Astrocyte (in vitro differentiated cells and primary cell): ENCODE data around the gene S100A11. TPM values are rescaled to one million over a fixed set of nuclear protein-coding genes. Genes with fewer than 3 reads are reported as not detected.

Experiments used
- DNase-seq: peaks from one replicate; pipeline ENCODE4 v3.0.0-alpha.2; 2010; ENCODE audit warnings: low read depth
- FAIRE-seq: peaks from 2 replicates; lab custom pipeline; 2011; peaks lifted over from hg19 to GRCh38; lab: Jason Lieb, UNC
- H2AFZ ChIP-seq: 2 replicates; pipeline ENCODE4 v1.6.0; 2012; ENCODE audit warnings: low read depth, low read length, inconsistent platforms
- H3K27ac ChIP-seq: 2 replicates; pipeline ENCODE4 v1.5.1; 2011; ENCODE audit warnings: low read depth, low read length, inconsistent platforms
- H3K27me3 ChIP-seq: 2 replicates; pipeline ENCODE4 v1.6.0; 2011; ENCODE audit warnings: low read length, inconsistent platforms; ENCODE audit not compliant: insufficient read depth
- H3K36me3 ChIP-seq: 2 replicates; pipeline ENCODE4 v1.5.1; 2011; ENCODE audit warnings: low read length, inconsistent platforms; ENCODE audit not compliant: insufficient read depth
- H3K4me1 ChIP-seq: 2 replicates; pipeline ENCODE4 v1.5.1; 2011; ENCODE audit warnings: low read length, inconsistent platforms; ENCODE audit not compliant: insufficient read depth
- H3K4me2 ChIP-seq: 2 replicates; pipeline ENCODE4 v1.6.0; 2012; ENCODE audit warnings: low read length, inconsistent platforms
- H3K4me3 ChIP-seq: 2 replicates; pipeline ENCODE4 v1.5.1; 2011; ENCODE audit warnings: low read depth, mild to moderate bottlenecking, low read length, inconsistent platforms; ENCODE audit not compliant: insufficient read depth
- H3K79me2 ChIP-seq: 2 replicates; pipeline ENCODE4 v1.6.0; 2012; ENCODE audit warnings: mild to moderate bottlenecking, low read length, inconsistent platforms; ENCODE audit not compliant: insufficient read depth
- H3K9ac ChIP-seq: 2 replicates; pipeline ENCODE4 v1.6.0; 2012; ENCODE audit warnings: mild to moderate bottlenecking, low read length, inconsistent platforms
- H3K9me3 ChIP-seq: 2 replicates; pipeline ENCODE4 v1.5.1; 2012; ENCODE audit warnings: low read depth, mild to moderate bottlenecking, low read length, inconsistent platforms; ENCODE audit not compliant: insufficient read depth
- H4K20me1 ChIP-seq: 2 replicates; pipeline ENCODE4 v1.6.0; 2012; ENCODE audit warnings: low read length, inconsistent platforms; ENCODE audit not compliant: insufficient read depth
- H3K27ac Mint-ChIP-seq: one replicate; pipeline ENCODE4 v1.8.0; 2021; ENCODE audit warnings: mild to moderate bottlenecking, mixed read lengths; ENCODE audit not compliant: unreplicated experiment
- H3K27me3 Mint-ChIP-seq: one replicate; pipeline ENCODE4 v1.8.0; 2021; ENCODE audit warnings: low read depth, mixed read lengths; ENCODE audit not compliant: unreplicated experiment
- H3K36me3 Mint-ChIP-seq: one replicate; pipeline ENCODE4 v1.8.0; 2021; ENCODE audit warnings: low read depth, mixed read lengths; ENCODE audit not compliant: unreplicated experiment
- H3K4me1 Mint-ChIP-seq: one replicate; pipeline ENCODE4 v1.8.0; 2021; ENCODE audit warnings: low read depth, mixed read lengths; ENCODE audit not compliant: unreplicated experiment
- H3K4me3 Mint-ChIP-seq: one replicate; pipeline ENCODE4 v1.8.0; 2021; ENCODE audit warnings: mild to moderate bottlenecking, moderate library complexity, mixed read lengths; ENCODE audit not compliant: unreplicated experiment
- H3K9me3 Mint-ChIP-seq: one replicate; pipeline ENCODE4 v1.8.0; 2021; ENCODE audit warnings: mild to moderate bottlenecking, mixed read lengths; ENCODE audit not compliant: unreplicated experiment
- EZH2 ChIP-seq: IDR thresholded peaks from 2 replicates; pipeline ENCODE4 v1.6.1; 2012; ENCODE audit warnings: mild to moderate bottlenecking, low read length, inconsistent platforms; ENCODE audit not compliant: insufficient read depth
- total RNA-seq: library from RNA; stranded (reverse); gene quantifications from 2 replicates; pipeline ENCODE4 v1.2.1, GENCODE V29; 2021
- TF ChIP-seq, protein P1 (sequence below): IDR thresholded peaks from 2 replicates; pipeline ENCODE4 v1.5.1; 2011; ENCODE audit warnings: low read depth, mild to moderate bottlenecking, inconsistent platforms, low read length, moderate library complexity; ENCODE audit not compliant: insufficient read depth

The S100A11 gene
- total RNA-seq, 1 donor from 2014 or later = 1,482 TPM

DNA sequence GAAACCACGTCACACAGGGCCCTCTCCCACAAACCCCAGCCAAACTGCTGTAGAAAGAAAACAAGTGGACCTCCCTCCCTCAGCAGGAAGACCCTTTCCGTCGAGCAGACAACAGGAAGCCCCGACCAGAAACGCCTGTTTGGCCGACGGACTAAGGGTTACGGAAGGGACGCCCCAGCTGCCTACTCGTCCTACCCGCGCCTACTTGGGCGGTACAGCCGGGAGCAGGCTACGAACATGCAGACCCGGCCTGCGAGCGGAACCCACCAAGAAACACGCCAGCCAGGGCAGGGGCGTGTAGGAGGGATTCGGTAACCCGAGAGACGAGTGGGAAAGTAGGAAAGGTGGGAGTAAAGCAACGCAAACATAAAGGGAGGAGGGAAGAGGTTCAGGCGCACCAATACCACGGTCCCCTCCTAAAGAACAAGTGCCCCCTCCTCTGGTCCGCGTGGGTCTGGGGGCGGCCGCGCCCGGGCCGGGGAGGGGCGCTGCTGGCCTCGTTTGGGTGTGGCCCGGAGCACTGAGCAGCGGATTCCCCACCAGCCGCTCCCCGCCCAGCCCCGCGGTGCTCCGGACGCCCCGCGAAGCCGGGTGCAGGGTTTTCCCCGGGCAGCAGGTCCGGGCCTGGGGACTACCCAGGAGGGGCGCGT, 43.6 kb downstream of the S100A11 start:
- peak overlapping the region; percentile 99 for H3K4me3 Mint-ChIP-seq
- H3K9ac ChIP-seq = peak overlapping the region; percentile 98
- peaks cover 26% of the 10 kb centered on the region for H4K20me1 ChIP-seq
- H3K9me3 Mint-ChIP-seq = no peaks in the 10 kb centered on the region
- no peaks in the 10 kb centered on the region for H3K27me3 Mint-ChIP-seq
- FAIRE-seq (no peak), DNase-seq (peak; percentile 26)
- H3K36me3 Mint-ChIP-seq = peaks cover 3% of the 10 kb centered on the region
- H3K4me2 ChIP-seq = peak overlapping the region; percentile 97
- TF ChIP-seq, protein P1, sequence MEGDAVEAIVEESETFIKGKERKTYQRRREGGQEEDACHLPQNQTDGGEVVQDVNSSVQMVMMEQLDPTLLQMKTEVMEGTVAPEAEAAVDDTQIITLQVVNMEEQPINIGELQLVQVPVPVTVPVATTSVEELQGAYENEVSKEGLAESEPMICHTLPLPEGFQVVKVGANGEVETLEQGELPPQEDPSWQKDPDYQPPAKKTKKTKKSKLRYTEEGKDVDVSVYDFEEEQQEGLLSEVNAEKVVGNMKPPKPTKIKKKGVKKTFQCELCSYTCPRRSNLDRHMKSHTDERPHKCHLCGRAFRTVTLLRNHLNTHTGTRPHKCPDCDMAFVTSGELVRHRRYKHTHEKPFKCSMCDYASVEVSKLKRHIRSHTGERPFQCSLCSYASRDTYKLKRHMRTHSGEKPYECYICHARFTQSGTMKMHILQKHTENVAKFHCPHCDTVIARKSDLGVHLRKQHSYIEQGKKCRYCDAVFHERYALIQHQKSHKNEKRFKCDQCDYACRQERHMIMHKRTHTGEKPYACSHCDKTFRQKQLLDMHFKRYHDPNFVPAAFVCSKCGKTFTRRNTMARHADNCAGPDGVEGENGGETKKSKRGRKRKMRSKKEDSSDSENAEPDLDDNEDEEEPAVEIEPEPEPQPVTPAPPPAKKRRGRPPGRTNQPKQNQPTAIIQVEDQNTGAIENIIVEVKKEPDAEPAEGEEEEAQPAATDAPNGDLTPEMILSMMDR = no peak
- TF ChIP-seq EZH2 = no peak
- H3K79me2 ChIP-seq = peaks cover 40% of the 10 kb centered on the region
- H2AFZ ChIP-seq = peak overlapping the region; percentile 41
- no peaks in the 10 kb centered on the region for H3K27me3 ChIP-seq
- peak overlapping the region; percentile 94 for H3K27ac ChIP-seq
- peak overlapping the region; percentile 99 for H3K27ac Mint-ChIP-seq
- H3K4me3 ChIP-seq = peak overlapping the region; percentile 83
- peaks cover 58% of the 10 kb centered on the region for H3K4me1 ChIP-seq
- H3K4me1 Mint-ChIP-seq = peaks cover 36% of the 10 kb centered on the region
- no peaks in the 10 kb centered on the region for H3K9me3 ChIP-seq
- H3K36me3 ChIP-seq = no peaks in the 10 kb centered on the region

- H3K4me2 ChIP-seq = peak overlapping the region; percentile 97
- H3K4me3 Mint-ChIP-seq = peak overlapping the region; percentile 99
- no peaks in the 10 kb centered on the region for H3K36me3 ChIP-seq
- peaks cover 47% of the 10 kb centered on the region for H3K79me2 ChIP-seq
- H3K27ac Mint-ChIP-seq = peak overlapping the region; percentile 99
- H3K27me3 Mint-ChIP-seq = no peaks in the 10 kb centered on the region
- peaks cover 26% of the 10 kb centered on the region for H4K20me1 ChIP-seq
- H3K27me3 ChIP-seq = no peaks in the 10 kb centered on the region
- DNase-seq = peak; percentile 94
- peak overlapping the region; percentile 98 for H3K9ac ChIP-seq
- peaks cover 3% of the 10 kb centered on the region for H3K36me3 Mint-ChIP-seq
- no peaks in the 10 kb centered on the region for H3K9me3 ChIP-seq
- no peak for FAIRE-seq
- H2AFZ ChIP-seq = peak overlapping the region; percentile 41
- peak overlapping the region; percentile 94 for H3K27ac ChIP-seq
- peaks cover 64% of the 10 kb centered on the region for H3K4me1 ChIP-seq
- H3K9me3 Mint-ChIP-seq = no peaks in the 10 kb centered on the region
- H3K4me3 ChIP-seq = peak overlapping the region; percentile 83
- TF ChIP-seq, protein P1 = no peak
- no peak for TF ChIP-seq EZH2
- peaks cover 42% of the 10 kb centered on the region for H3K4me1 Mint-ChIP-seq
Observed at GRCh38 chr1:151992303-151993083, 44.3 kb downstream of the S100A11 start.
